Thyroid gland (tissue), 4 donors: ENCODE measurements around the gene PLCD3. TPM values are rescaled to one million over a fixed set of nuclear protein-coding genes. Genes with fewer than 3 reads are reported as not detected.
A peak's percentile ranks its signal among the peaks of the same experiment; 100 is the strongest.

ENCODE experiments used
- DNase-seq, 2 donors: peaks; one replicate each; pipeline ENCODE4 v3.0.0-alpha.2; 2019
- H3K27ac ChIP-seq, 3 donors: fragments of 200-600 bp; sonication (generic); 1 replicate in 2 of 3; 2 replicates in 1 of 3; pipeline ENCODE4 v1.5.1; 2016 to 2019; ENCODE audit warnings: mild to moderate bottlenecking in 1 of 3, moderate library complexity in 1 of 3
- H3K27me3 ChIP-seq: fragments of 200-600 bp; sonication (generic); one replicate; pipeline ENCODE4 v1.5.1; 2019
- H3K36me3 ChIP-seq, 2 donors: fragments of 200-600 bp; sonication (generic); one replicate each; pipeline ENCODE4 v1.5.1; 2016 to 2019
- H3K4me1 ChIP-seq, 2 donors: fragments of 200-600 bp; sonication (generic); one replicate each; pipeline ENCODE4 v1.5.1; 2017 to 2019
- H3K4me3 ChIP-seq, 3 donors: fragments of 200-600 bp; sonication (generic); replicated peaks in 1 of 3; 1 replicate in 2 of 3; 2 replicates in 1 of 3; pipeline ENCODE4 v1.5.1; 2016; ENCODE audit warnings: mild to moderate bottlenecking in 1 of 3
- H3K9me3 ChIP-seq: fragments of 200-600 bp; sonication (generic); one replicate; pipeline ENCODE4 v1.5.1; 2017
- POLR2A ChIP-seq, 2 donors: fragments of 450-650 bp; IDR thresholded peaks; one replicate each; pipeline ENCODE4 v1.6.1; 2017; ENCODE audit warnings: antibody characterized with exemption in 2 of 2, mild to moderate bottlenecking in 2 of 2, moderate library complexity in 1 of 2
- WGBS, 2 donors: methylation state at CpG; one replicate each; pipeline ENCODE4 v1.1.5; 2017; 5-methylcytosine and 5-hydroxymethylcytosine counted together
- intact Hi-C: fragments of 100-400 bp; cut with DNase I; formaldehyde crosslinking; loops from one replicate; pipeline ENCODE4 v1.15.1; 2023
- total RNA-seq, 4 donors: library from RNA; depleted of rRNA; stranded (reverse); fragments of >200 nt; gene quantifications; one replicate each; pipeline ENCODE4 v1.2.3, GENCODE V29; 2016
- TF ChIP-seq, protein P1 (sequence below), 6 experiments: fragments of 200-600 bp in 3 of 6; fragments of 450-650 bp in 3 of 6; sonication (generic) in 3 of 6; IDR thresholded peaks; one replicate each; pipeline ENCODE4 v1.5.1; 2016 to 2019; ENCODE audit warnings: antibody characterized with exemption in 6 of 6, mild to moderate bottlenecking in 2 of 6, inconsistent platforms in 1 of 6, moderate library complexity in 1 of 6

The PLCD3 gene
- total RNA-seq, 4 donors from 2014 or later = 8.6 to 24.8 (median 16.9) TPM

DNA sequence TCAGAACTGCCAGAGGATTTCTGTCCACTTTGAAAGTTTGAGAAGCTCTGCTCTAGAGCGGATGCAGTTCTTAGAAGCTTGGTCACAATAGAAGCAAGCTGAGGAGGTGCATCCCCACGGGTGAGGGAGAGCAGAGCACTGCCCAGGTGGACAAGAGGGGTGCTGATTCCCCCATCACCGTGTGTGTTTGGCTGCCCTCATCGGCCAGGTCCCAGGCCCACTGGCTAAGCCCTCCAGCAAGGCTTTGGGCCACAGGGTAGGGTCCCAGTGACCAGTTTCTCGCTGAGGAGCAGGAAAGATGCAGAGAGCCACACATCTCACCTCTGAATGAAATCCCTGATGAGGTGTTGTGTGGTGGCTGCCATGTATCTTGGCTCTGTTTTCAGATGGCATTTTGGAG is 44.3 kb downstream of the PLCD3 start:
- peaks cover 17 to 37% of the 10 kb centered on the region in 2 donors for H3K36me3 ChIP-seq
- H3K9me3 ChIP-seq = no peaks in the 10 kb centered on the region
- TF ChIP-seq, protein P1, sequence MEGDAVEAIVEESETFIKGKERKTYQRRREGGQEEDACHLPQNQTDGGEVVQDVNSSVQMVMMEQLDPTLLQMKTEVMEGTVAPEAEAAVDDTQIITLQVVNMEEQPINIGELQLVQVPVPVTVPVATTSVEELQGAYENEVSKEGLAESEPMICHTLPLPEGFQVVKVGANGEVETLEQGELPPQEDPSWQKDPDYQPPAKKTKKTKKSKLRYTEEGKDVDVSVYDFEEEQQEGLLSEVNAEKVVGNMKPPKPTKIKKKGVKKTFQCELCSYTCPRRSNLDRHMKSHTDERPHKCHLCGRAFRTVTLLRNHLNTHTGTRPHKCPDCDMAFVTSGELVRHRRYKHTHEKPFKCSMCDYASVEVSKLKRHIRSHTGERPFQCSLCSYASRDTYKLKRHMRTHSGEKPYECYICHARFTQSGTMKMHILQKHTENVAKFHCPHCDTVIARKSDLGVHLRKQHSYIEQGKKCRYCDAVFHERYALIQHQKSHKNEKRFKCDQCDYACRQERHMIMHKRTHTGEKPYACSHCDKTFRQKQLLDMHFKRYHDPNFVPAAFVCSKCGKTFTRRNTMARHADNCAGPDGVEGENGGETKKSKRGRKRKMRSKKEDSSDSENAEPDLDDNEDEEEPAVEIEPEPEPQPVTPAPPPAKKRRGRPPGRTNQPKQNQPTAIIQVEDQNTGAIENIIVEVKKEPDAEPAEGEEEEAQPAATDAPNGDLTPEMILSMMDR (IDR thresholded peaks at IDR 0.05) = no peak
- TF ChIP-seq POLR2A (IDR thresholded peaks at IDR 0.05) = no peak
- 61 to 77% methylated on average over 5 of the region's 5 CpGs for WGBS, 2 donors
- peak overlapping the region; percentile 59 to 90 (median 82) for H3K27ac ChIP-seq
- no peaks in the 10 kb centered on the region for H3K27me3 ChIP-seq
- H3K4me3 ChIP-seq = no peak overlapping the region
- DNase-seq = no peak
- peaks cover 38 to 46% of the 10 kb centered on the region in 2 donors for H3K4me1 ChIP-seq
- intact Hi-C loops = no loop called here

DNA sequence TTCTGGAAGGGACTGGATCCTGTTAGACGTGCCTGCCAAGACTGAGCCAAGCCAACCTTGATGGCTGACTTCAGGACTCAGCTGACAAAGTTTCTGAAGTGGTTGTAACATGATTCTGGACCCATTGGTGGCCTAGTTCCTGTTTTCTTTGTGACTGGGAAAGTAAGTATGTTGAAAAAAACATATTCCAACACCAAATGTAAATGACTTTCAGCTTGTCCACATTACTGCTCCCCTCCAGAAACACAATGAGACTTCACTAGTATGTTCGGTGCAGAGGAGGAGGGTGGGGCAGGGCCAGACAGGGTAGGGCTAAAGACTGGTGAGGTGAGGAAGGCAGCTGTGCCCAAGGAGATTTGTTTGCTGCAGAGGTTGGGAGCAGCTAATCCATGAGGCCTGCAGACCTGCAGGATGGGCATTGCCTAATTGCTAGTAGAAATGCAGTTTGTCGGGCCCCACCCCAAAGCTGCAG is 44.8 kb downstream of the PLCD3 start:
- H3K4me1 ChIP-seq = peaks cover 34 to 41% of the 10 kb centered on the region in 2 donors
- DNase-seq = peak; percentile 78 to 88
- H3K27ac ChIP-seq = peak overlapping the region; percentile 81 to 90 (median 82)
- H3K4me3 ChIP-seq = no peak overlapping the region
- intact Hi-C loops = no loop called here
- WGBS, 2 donors = 30 to 33% methylated on average over 3 of the region's 3 CpGs
- no peak for TF ChIP-seq POLR2A (IDR thresholded peaks at IDR 0.05)
- TF ChIP-seq, protein P1 (IDR thresholded peaks at IDR 0.05) = peak in 1 of 6 experiments; percentile 4
- no peaks in the 10 kb centered on the region for H3K9me3 ChIP-seq
- no peaks in the 10 kb centered on the region for H3K27me3 ChIP-seq
- peaks cover 20 to 40% of the 10 kb centered on the region in 2 donors for H3K36me3 ChIP-seq

DNA sequence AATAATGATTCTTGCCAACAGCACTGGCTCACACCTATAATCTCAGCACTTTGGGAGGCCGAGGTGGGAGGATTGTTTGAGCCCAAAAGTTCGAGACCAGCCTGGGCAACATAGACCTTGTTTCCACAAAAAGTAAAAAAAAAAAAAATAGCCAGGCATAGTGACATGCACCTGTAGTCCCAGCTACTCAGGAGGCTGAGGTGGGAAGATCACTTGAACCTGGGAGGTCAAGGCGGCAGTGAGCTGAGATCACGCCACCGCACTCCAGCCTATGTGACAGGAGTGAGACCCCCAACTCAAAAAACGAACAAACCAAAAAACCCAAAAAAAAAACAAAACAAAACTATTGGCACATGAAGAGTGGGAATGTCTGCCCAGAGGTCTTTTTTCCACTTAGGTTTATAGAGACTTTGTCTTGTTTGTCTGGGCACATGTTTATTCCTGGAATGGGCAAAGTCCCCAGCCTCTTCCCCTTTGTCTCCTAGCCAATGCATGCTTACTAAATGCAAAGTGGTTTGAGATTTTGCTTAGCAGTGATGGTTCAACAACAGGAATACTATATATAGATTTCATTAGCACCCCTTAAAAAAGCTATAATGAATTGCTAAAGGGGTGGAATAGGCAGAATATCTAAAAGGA is 45.3 kb downstream of the PLCD3 start:
- Histone ChIP-seq H3K4me1 (peaks cover 31 to 36% of the 10 kb centered on the region in 2 donors), H3K9me3 (no peaks in the 10 kb centered on the region), H3K27me3 (no peaks in the 10 kb centered on the region), H3K36me3 (peaks cover 26 to 43% of the 10 kb centered on the region in 2 donors), H3K4me3 (no peak overlapping the region), H3K27ac (peak overlapping the region; percentile 81 to 90 (median 82))
- intact Hi-C loops = no loop called here
- TF ChIP-seq, protein P1 (IDR thresholded peaks at IDR 0.05) = no peak
- no peak for TF ChIP-seq POLR2A (IDR thresholded peaks at IDR 0.05)
- WGBS, 2 donors = 85 to 91% methylated on average over 6 of the region's 6 CpGs
- no peak for DNase-seq

DNA sequence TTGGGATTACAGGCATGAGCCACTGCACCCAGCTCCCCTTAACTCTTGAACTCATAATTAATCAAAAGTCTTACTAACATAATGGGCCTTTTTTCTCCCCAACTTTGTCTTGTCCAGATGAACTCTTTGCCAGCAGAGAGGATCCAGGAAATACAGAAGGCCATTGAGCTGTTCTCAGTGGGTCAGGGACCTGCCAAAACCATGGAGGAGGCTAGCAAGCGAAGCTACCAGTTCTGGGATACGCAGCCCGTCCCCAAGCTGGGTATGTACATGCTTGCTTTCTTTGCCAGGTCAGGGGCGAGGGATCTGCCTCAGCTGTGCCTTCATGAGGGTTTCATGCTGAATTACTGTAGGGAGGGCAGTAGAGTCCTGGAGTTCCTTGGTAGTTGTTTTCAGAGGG is 45.9 kb downstream of the PLCD3 start:
- DNase-seq = no peak
- H3K4me3 ChIP-seq = no peak overlapping the region
- H3K4me1 ChIP-seq = peaks cover 31% of the 10 kb centered on the region in 2 donors
- TF ChIP-seq POLR2A (IDR thresholded peaks at IDR 0.05) = no peak
- TF ChIP-seq, protein P1 (IDR thresholded peaks at IDR 0.05) = no peak
- peak overlapping the region; percentile 81 to 90 (median 82) for H3K27ac ChIP-seq
- peaks cover 29 to 46% of the 10 kb centered on the region in 2 donors for H3K36me3 ChIP-seq
- H3K9me3 ChIP-seq = no peaks in the 10 kb centered on the region
- intact Hi-C loops = no loop called here
- 93 to 96% methylated on average over 4 of the region's 4 CpGs for WGBS, 2 donors
- no peaks in the 10 kb centered on the region for H3K27me3 ChIP-seq

DNA sequence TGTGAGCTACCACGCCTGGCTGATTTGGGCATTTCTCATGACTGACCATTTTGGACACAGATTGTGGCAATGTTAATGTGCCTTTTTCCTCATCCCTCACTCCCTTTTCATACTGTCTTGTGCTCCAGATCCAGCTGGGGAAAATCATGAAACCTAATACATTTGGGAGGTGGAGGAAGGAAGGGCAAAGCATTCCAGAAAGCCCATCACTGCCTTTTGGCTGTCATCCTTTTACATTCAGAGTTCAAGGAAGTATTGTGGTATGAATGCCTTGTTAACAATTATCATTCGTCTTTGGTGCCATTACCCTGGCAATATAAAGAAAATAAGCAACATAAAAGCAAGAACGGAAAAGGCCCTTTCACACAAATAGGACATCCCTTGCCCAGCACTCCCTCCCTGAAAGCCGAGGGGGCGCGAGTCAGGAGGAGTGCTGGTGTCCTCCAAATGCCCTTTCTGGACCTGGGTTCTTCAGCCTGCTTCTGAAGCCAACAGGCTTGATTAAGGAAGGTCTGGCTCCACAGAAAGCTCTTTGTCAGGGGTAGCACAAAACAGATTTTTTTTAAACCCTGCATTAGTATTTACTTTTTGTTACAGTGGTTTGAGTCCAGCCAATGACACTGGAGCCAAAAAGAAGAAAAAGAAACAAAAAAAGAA is 51.1 kb downstream of the PLCD3 start:
- H3K4me1 ChIP-seq = peaks cover 12 to 18% of the 10 kb centered on the region in 2 donors
- no peaks in the 10 kb centered on the region for H3K9me3 ChIP-seq
- WGBS, 2 donors = 88 to 93% methylated on average over 6 of the region's 6 CpGs
- H3K4me3 ChIP-seq = no peak overlapping the region
- H3K36me3 ChIP-seq = peaks cover 31% of the 10 kb centered on the region in 2 donors
- DNase-seq = no peak
- intact Hi-C loops = no loop called here
- no peak overlapping the region for H3K27ac ChIP-seq
- no peaks in the 10 kb centered on the region for H3K27me3 ChIP-seq
- TF ChIP-seq, protein P1 (IDR thresholded peaks at IDR 0.05) = no peak
- no peak for TF ChIP-seq POLR2A (IDR thresholded peaks at IDR 0.05)
